K562 (cell line): Measurements from ENCODE around the gene LRRN3. TPM values are rescaled to one million over a fixed set of nuclear protein-coding genes. Genes with fewer than 3 reads are reported as not detected.

Experiments
- BCL6 ChIP-seq: fragments of 250-450 bp; sonication (Bioruptor Pico); IDR thresholded peaks from 2 replicates; pipeline ENCODE4 v1.4.0; 2020
- BHLHE40 ChIP-seq: IDR thresholded peaks from 2 replicates; pipeline ENCODE4 v1.6.1; 2011; ENCODE audit warnings: low read length, improper control_type of control experiment
- CBFB ChIP-seq: sonication (generic); formaldehyde crosslinking; IDR thresholded peaks from 2 replicates; pipeline ENCODE4 v1.4.0; 2020; ENCODE audit warnings: mild to moderate bottlenecking, missing genetic modification reagents
- CXXC5 ChIP-seq: fragments of 250-450 bp; sonication (Bioruptor Pico); IDR thresholded peaks from 2 replicates; pipeline ENCODE4 v1.8.0; 2022; ENCODE audit warnings: inconsistent platforms, mild to moderate bottlenecking, moderate library complexity
- ELF4 ChIP-seq: fragments of 450-650 bp; formaldehyde crosslinking; IDR thresholded peaks from 2 replicates; pipeline ENCODE4 v1.4.0; 2022; ENCODE audit warnings: missing genetic modification characterization
- FOXK2 ChIP-seq, 2 experiments: fragments of 450-650 bp; IDR thresholded peaks in 1 of 2; conservative IDR thresholded peaks in 1 of 2; 2 replicates each; pipeline ENCODE4 v1.6.1; 2016; ENCODE audit warnings: low read depth in 2 of 2, mild to moderate bottlenecking in 1 of 2
- HMG20A ChIP-seq: fragments of 450-650 bp; formaldehyde crosslinking; conservative IDR thresholded peaks from 2 replicates; pipeline ENCODE4 v1.4.0; 2020; ENCODE audit warnings: mild to moderate bottlenecking, mixed read lengths
- LCOR ChIP-seq: sonication (generic); formaldehyde crosslinking; IDR thresholded peaks from 2 replicates; pipeline ENCODE4 v1.8.0; 2022; ENCODE audit warnings: mild to moderate bottlenecking, missing genetic modification reagents
- MYC ChIP-seq, 2 experiments: fragments of 250-450 bp in 1 of 2; sonication (Bioruptor Pico) in 1 of 2; IDR thresholded peaks; 2 replicates each; pipeline versions ENCODE4 v1.5.1 to v1.6.1; 2012 to 2021; ENCODE audit warnings: low read depth in 2 of 2, borderline replicate concordance in 1 of 2, improper control_type of control experiment in 1 of 2, low read length in 1 of 2, mild to moderate bottlenecking in 1 of 2, moderate library complexity in 1 of 2
- NEUROD1 ChIP-seq: fragments of 150-350 bp; IDR thresholded peaks from 2 replicates; pipeline ENCODE4 v1.6.1; 2014; ENCODE audit warnings: borderline replicate concordance, low read length, low read depth; ENCODE audit not compliant: partially characterized antibody
- NFYB ChIP-seq: IDR thresholded peaks from 2 replicates; pipeline ENCODE4 v1.6.1; 2011; ENCODE audit warnings: mild to moderate bottlenecking, moderate library complexity; ENCODE audit not compliant: insufficient read length; ENCODE audit errors: extremely low read depth
- POLR2H ChIP-seq: IDR thresholded peaks from 2 replicates; pipeline ENCODE4 v1.6.1; 2016; ENCODE audit warnings: missing genetic modification characterization, low read depth, mild to moderate bottlenecking, control low read depth, missing compliant biosample characterization, moderate library complexity
- RNF2 ChIP-seq: sonication (generic); IDR thresholded peaks from 2 replicates; pipeline ENCODE4 v1.6.1; 2016
- SIX5 ChIP-seq, 2 experiments: IDR thresholded peaks; 2 replicates each; pipeline ENCODE4 v1.6.1; 2011; ENCODE audit warnings: low read length in 2 of 2, borderline replicate concordance in 1 of 2, low read depth in 1 of 2, mild to moderate bottlenecking in 1 of 2, moderate library complexity in 1 of 2; ENCODE audit not compliant: insufficient read depth in 1 of 2
- SMC3 ChIP-seq: conservative IDR thresholded peaks from 2 replicates; pipeline ENCODE4 v1.6.1; 2011; ENCODE audit warnings: low read depth, low read length, improper control_type of control experiment; ENCODE audit not compliant: insufficient read depth
- SOX6 ChIP-seq: fragments of 450-650 bp; IDR thresholded peaks from 2 replicates; pipeline ENCODE4 v1.6.1; 2014; ENCODE audit warnings: mild to moderate bottlenecking
- XRCC5 ChIP-seq: fragments of 200-400 bp; formaldehyde crosslinking; IDR thresholded peaks from 2 replicates; pipeline ENCODE4 v1.6.1; 2017; ENCODE audit warnings: low read depth, mild to moderate bottlenecking, low read length
- ZBED1 ChIP-seq: IDR thresholded peaks from 2 replicates; pipeline ENCODE4 v1.6.1; 2014
- ZNF384 ChIP-seq: IDR thresholded peaks from 2 replicates; pipeline ENCODE4 v1.6.1; 2012; ENCODE audit warnings: low read depth, low read length, improper control_type of control experiment
- ZNF589 ChIP-seq: fragments of 200-800 bp; sonication (Bioruptor generic); IDR thresholded peaks from 2 replicates; pipeline ENCODE4 v1.6.1; 2016; ENCODE audit warnings: low read depth, missing genetic modification characterization, missing compliant biosample characterization
- ZNF79 ChIP-seq: fragments of 250-450 bp; sonication (Bioruptor Pico); IDR thresholded peaks from 2 replicates; pipeline ENCODE4 v1.4.0; 2020; ENCODE audit warnings: low read depth, mild to moderate bottlenecking, moderate library complexity
- ZSCAN32 ChIP-seq: fragments of 450-650 bp; formaldehyde crosslinking; IDR thresholded peaks from 2 replicates; pipeline ENCODE4 v1.4.0; 2020; ENCODE audit warnings: mild to moderate bottlenecking, moderate library complexity
- polyA plus RNA-seq, 8 experiments: library from polyadenylated mRNA; depleted of rRNA in 4 of 8; stranded (reverse) in 5 of 8; unstranded in 3 of 8; fragments of >200 nt; fragmentation: Nextera tagmentation in 2 of 8; fragmentation: Illumina TruSeq in 1 of 8; extraction: Ambion mirVana in 2 of 8; extraction: Trizol in 1 of 8; gene quantifications; 2 replicates each; pipeline versions ENCODE4 v1.2.1 to v1.2.3, GENCODE V29; 2011 to 2014; ENCODE audit warnings: inconsistent platforms in 1 of 8, missing spikeins in 1 of 8
- total RNA-seq, 7 experiments: library from RNA; depleted of rRNA in 6 of 7; stranded (reverse); fragments of >200 nt in 6 of 7; fragmentation: Illumina TruSeq in 2 of 7; extraction: Trizol in 2 of 7; gene quantifications; 2 replicates each; pipeline versions ENCODE4 v1.2.1 to v1.2.3, GENCODE V29; 2011 to 2021; ENCODE audit warnings: low replicate concordance in 1 of 7
- TF ChIP-seq, protein P1 (sequence below): fragments of 450-650 bp; IDR thresholded peaks from 2 replicates; pipeline ENCODE4 v1.6.1; 2017; ENCODE audit warnings: antibody characterized with exemption
- TF ChIP-seq, protein P2 (sequence below): sonication (generic); formaldehyde crosslinking; IDR thresholded peaks from 2 replicates; pipeline ENCODE4 v1.8.0; 2022; ENCODE audit warnings: mild to moderate bottlenecking, low read depth, missing genetic modification reagents
- TF ChIP-seq, protein P3 (sequence below), 3 experiments: IDR thresholded peaks in 2 of 3; conservative IDR thresholded peaks in 1 of 3; 2 replicates each; pipeline ENCODE4 v1.5.1; 2011 to 2012; ENCODE audit warnings: low read length in 3 of 3, mild to moderate bottlenecking in 3 of 3, control low read depth in 2 of 3, improper control_type of control experiment in 1 of 3, inconsistent platforms in 1 of 3, low read depth in 1 of 3, mixed read lengths in 1 of 3, moderate library complexity in 1 of 3; ENCODE audit not compliant: insufficient read depth in 2 of 3

The LRRN3 gene
- total and polyA plus RNA-seq, 9 of the 15 experiments (the other 6 are each of a cell fraction or from before 2014, with no cell fraction given), result 0.05 to 1.00 (median 0.20) TPM; not detected in 1

DNA sequence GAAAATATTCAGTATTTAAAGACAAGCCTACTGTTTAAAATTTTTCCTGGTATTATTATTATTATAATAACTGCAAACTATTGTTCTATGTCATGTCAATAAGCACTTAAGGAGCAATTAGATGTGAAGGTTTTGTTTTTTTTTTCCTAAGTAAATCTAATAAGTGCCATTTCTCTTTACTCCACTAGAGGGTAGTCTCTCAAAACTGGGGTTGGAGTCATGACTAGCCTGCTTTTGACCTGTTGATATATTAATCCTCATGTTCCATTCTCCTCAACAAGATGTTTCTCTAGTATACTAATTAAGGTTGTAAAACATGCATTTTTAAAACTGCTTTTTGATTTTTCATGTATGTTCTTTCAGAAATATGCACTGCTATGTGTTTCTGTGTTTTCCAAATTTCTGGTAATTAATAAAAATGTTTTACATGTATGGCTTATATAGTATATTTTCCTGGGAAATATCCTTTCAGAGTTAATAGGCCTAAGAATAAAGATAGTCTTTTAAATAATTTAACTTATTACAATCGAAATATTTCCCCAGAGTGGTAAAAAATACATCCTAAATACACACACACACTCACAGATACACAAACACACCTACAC lies 1.0 kb upstream of the LRRN3 start (continued):
- TF ChIP-seq ZNF589 (CRISPR knock-in tag) (no peak), NEUROD1 (no peak), ZBED1 (no peak), RNF2 (no peak), ZNF384 (peak; percentile 73), CXXC5 (CRISPR knock-in tag) (no peak), BHLHE40 (no peak), SIX5 (IDR thresholded peaks at IDR 0.05; ENCODE audit: borderline replicate concordance in 1 of 2, insufficient read depth in 1 of 2, low read depth in 1 of 2, low read length in 2 of 2) (no peak), XRCC5 (no peak), CBFB (CRISPR knock-in tag) (no peak), BCL6 (CRISPR knock-in tag) (no peak), POLR2H (tag) (0 out of 2 replicates have a peak, but pooled peaks have one; percentile 25), MYC (IDR thresholded peaks at IDR 0.05; ENCODE audit: low read depth, low read length) (no peak), MYC (CRISPR knock-in tag; IDR thresholded peaks at IDR 0.05; ENCODE audit: borderline replicate concordance, low read depth) (no peak), ZSCAN32 (CRISPR knock-in tag) (no peak), LCOR (CRISPR knock-in tag) (no peak), ELF4 (CRISPR knock-in tag) (no peak), HMG20A (CRISPR knock-in tag) (no peak), FOXK2 (conservative IDR thresholded peaks at IDR 0.05 in 1 of 2, IDR thresholded peaks at IDR 0.05 in 1 of 2; ENCODE audit: low read depth in 2 of 2) (peak in 1 of 2 experiments; percentile 27; a peak in 1 of 4 replicates), ZNF79 (no peak), SOX6 (no peak), NFYB (no peak), SMC3 (peak; percentile 39; the same call in 1 of the 2 replicates)
- TF ChIP-seq, protein P1, sequence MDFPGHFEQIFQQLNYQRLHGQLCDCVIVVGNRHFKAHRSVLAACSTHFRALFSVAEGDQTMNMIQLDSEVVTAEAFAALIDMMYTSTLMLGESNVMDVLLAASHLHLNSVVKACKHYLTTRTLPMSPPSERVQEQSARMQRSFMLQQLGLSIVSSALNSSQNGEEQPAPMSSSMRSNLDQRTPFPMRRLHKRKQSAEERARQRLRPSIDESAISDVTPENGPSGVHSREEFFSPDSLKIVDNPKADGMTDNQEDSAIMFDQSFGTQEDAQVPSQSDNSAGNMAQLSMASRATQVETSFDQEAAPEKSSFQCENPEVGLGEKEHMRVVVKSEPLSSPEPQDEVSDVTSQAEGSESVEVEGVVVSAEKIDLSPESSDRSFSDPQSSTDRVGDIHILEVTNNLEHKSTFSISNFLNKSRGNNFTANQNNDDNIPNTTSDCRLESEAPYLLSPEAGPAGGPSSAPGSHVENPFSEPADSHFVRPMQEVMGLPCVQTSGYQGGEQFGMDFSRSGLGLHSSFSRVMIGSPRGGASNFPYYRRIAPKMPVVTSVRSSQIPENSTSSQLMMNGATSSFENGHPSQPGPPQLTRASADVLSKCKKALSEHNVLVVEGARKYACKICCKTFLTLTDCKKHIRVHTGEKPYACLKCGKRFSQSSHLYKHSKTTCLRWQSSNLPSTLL, result no peak
- TF ChIP-seq, protein P2, sequence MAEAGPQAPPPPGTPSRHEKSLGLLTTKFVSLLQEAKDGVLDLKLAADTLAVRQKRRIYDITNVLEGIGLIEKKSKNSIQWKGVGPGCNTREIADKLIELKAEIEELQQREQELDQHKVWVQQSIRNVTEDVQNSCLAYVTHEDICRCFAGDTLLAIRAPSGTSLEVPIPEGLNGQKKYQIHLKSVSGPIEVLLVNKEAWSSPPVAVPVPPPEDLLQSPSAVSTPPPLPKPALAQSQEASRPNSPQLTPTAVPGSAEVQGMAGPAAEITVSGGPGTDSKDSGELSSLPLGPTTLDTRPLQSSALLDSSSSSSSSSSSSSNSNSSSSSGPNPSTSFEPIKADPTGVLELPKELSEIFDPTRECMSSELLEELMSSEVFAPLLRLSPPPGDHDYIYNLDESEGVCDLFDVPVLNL (CRISPR knock-in tag), result no peak
- TF ChIP-seq, protein P3, sequence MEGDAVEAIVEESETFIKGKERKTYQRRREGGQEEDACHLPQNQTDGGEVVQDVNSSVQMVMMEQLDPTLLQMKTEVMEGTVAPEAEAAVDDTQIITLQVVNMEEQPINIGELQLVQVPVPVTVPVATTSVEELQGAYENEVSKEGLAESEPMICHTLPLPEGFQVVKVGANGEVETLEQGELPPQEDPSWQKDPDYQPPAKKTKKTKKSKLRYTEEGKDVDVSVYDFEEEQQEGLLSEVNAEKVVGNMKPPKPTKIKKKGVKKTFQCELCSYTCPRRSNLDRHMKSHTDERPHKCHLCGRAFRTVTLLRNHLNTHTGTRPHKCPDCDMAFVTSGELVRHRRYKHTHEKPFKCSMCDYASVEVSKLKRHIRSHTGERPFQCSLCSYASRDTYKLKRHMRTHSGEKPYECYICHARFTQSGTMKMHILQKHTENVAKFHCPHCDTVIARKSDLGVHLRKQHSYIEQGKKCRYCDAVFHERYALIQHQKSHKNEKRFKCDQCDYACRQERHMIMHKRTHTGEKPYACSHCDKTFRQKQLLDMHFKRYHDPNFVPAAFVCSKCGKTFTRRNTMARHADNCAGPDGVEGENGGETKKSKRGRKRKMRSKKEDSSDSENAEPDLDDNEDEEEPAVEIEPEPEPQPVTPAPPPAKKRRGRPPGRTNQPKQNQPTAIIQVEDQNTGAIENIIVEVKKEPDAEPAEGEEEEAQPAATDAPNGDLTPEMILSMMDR (IDR thresholded peaks at IDR 0.05 in 2 of 3, conservative IDR thresholded peaks at IDR 0.05 in 1 of 3; ENCODE audit: insufficient read depth in 2 of 3, low read depth in 1 of 3, low read length in 3 of 3), result peak; percentile 54 to 80 (median 62)
